Activated CD4-positive, alpha-beta memory T cell treated with anti-CD3 and anti-CD28 coated beads for 36 hours (primary cell): ENCODE results near the gene LRRC37A. TPM values are rescaled to one million over a fixed set of nuclear protein-coding genes. Genes with fewer than 3 reads are reported as not detected.
A peak's percentile ranks its signal among the peaks of the same experiment; 100 is the strongest.
"Not testable (repeated sequence)": the region's sequence is repeated elsewhere in the genome, so short reads cannot be mapped to it uniquely, and the experiment has no call there.

Experiments
- CTCF ChIA-PET: fragments of 350-600 bp; sonication (Branson Sonifier 250); formaldehyde crosslinking; loops from one replicate; lab custom pipeline; 2021; ENCODE audit warnings: antibody characterized with exemption, inconsistent platforms; lab: Charles Lee
- POLR2A ChIA-PET: fragments of 350-600 bp; sonication (Branson Sonifier 250); formaldehyde crosslinking; loops from one replicate; lab custom pipeline; 2021; ENCODE audit warnings: antibody characterized with exemption; lab: Charles Lee
- DNase-seq: peaks from one replicate; pipeline ENCODE4 v3.0.0-alpha.2; 2020
- H3K27ac Mint-ChIP-seq: one replicate; pipeline ENCODE4 v1.8.0; 2021; ENCODE audit warnings: mixed read lengths
- H3K27me3 Mint-ChIP-seq: one replicate; pipeline ENCODE4 v1.8.0; 2021; ENCODE audit warnings: mixed read lengths
- H3K36me3 Mint-ChIP-seq: one replicate; pipeline ENCODE4 v1.8.0; 2021; ENCODE audit warnings: mixed read lengths
- H3K4me1 Mint-ChIP-seq: one replicate; pipeline ENCODE4 v1.8.0; 2021; ENCODE audit warnings: low read depth, mixed read lengths
- H3K4me3 Mint-ChIP-seq: one replicate; pipeline ENCODE4 v1.8.0; 2021; ENCODE audit warnings: mild to moderate bottlenecking, mixed read lengths
- H3K9me3 Mint-ChIP-seq: one replicate; pipeline ENCODE4 v1.8.0; 2021; ENCODE audit warnings: mixed read lengths
- intact Hi-C: fragments of 100-400 bp; cut with micrococcal nuclease; formaldehyde crosslinking; loops from one replicate; pipeline ENCODE4 v1.15.1; 2023
- total RNA-seq, 2 experiments: library from RNA; stranded (reverse); gene quantifications; one replicate each; pipeline ENCODE4 v1.2.3, GENCODE V29; 2021

Gene LRRC37A
- total RNA-seq, 2 experiments from 2014 or later: 2.0 to 4.1 TPM

DNA sequence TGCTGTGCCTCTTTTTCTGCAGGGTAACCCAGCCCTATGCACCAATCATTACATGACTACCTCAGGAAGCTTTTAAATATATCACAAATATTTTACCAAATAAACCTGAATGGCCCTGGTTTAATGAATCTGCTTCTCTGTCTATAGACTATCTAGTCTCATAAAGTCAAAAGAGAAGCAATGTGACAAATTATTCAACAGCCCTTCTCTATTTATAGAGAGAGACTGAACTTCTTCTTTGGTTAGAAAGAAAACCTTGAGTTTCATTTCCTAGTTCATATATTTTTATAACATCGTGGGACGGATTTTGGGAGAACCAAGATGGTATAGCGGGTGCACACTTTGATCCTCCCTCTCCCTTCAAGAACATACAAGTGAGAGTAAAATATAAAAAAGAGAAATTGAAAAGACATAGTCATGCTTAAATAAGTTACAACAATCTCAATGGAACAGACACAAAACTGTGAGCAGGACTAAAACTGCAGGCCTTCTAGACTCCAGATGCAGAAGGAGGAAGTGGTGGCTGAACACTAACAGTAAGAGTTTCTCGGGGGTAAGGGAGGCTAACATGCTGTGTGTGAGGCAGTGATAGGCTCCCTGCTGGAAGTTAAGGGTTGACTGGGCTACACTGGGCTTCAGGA is 3.9 kb upstream of the LRRC37A start:
- H3K36me3 Mint-ChIP-seq, CTCF ChIA-PET, intact Hi-C loops, H3K27me3 Mint-ChIP-seq, H3K4me3 Mint-ChIP-seq, H3K9me3 Mint-ChIP-seq, POLR2A ChIA-PET: not testable (repeated sequence)
- Mint-ChIP-seq H3K27ac (peak overlapping the region; percentile 2), H3K4me1 (peaks cover 16% of the 10 kb centered on the region)
- peak; percentile 49 for DNase-seq

DNA sequence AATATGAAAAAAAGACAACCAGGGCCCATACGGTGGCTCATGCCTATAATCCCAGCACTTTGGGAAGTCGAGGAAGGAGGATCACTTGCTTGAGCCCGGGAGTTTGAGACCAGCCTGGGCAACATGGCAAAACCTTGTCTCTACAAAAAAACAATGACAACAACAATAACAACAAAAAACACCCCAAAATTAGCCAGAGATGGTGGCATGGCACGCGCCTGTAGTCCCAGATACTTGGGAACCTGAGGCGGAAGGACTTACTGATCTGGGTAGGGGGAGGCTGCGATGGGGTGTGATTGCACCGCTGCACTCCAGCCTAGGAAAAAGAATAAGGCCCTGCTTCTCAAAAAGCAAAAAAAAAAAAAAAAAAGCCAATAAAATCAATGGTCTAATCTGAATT is 3.3 kb upstream of the LRRC37A start:
- CTCF ChIA-PET, H3K4me3 Mint-ChIP-seq, H3K36me3 Mint-ChIP-seq, POLR2A ChIA-PET, intact Hi-C loops, H3K27me3 Mint-ChIP-seq, H3K9me3 Mint-ChIP-seq, DNase-seq: not testable (repeated sequence)
- Mint-ChIP-seq H3K27ac (peak overlapping the region; percentile 2), H3K4me1 (peaks cover 15% of the 10 kb centered on the region)

DNA sequence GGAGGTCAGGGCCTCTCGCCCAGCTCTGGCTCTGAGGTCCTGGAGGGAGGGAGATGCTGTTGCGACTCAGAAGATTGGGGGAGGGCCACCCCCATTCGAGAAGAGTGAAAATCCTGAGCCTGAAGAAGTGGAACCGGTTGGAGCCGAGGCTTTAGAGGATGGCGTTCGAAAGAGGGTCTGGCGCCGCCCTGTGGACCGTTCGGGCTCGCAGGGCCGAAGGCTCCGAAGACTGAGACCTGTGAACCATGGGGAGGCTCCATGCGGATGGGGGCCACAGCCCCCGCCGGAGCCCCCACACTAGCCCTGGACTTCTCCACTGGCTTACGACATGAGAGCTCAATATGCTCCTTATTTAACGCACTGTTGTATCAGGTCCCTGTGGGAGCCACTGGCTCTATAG is 46.3 kb downstream of the LRRC37A start:
- H3K27ac Mint-ChIP-seq, H3K27me3 Mint-ChIP-seq, H3K9me3 Mint-ChIP-seq, intact Hi-C loops, H3K36me3 Mint-ChIP-seq, CTCF ChIA-PET, H3K4me1 Mint-ChIP-seq, H3K4me3 Mint-ChIP-seq, POLR2A ChIA-PET, DNase-seq: not testable (repeated sequence)

DNA sequence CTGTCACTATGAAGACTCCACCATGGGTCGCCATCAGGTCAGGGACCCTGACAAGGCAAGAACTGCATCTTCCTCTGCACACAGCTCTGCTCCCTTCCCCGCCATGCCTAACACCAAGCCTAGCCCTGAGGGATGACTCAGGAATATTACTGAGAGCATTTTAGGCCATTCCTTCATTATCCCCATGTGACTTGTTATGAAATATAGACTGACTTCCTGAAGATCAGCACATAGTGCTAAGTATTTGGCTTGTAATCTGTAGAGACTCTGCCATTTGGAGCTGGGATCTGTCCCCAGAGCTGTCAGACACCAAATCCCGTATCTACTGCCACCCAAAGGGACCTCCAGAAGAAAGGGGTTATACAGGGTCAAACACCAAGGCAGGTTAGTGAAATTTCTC is 47.2 kb downstream of the LRRC37A start:
- H3K27me3 Mint-ChIP-seq, DNase-seq, POLR2A ChIA-PET, H3K27ac Mint-ChIP-seq, H3K9me3 Mint-ChIP-seq, H3K4me1 Mint-ChIP-seq, H3K4me3 Mint-ChIP-seq, intact Hi-C loops, CTCF ChIA-PET, H3K36me3 Mint-ChIP-seq: not testable (repeated sequence)

DNA sequence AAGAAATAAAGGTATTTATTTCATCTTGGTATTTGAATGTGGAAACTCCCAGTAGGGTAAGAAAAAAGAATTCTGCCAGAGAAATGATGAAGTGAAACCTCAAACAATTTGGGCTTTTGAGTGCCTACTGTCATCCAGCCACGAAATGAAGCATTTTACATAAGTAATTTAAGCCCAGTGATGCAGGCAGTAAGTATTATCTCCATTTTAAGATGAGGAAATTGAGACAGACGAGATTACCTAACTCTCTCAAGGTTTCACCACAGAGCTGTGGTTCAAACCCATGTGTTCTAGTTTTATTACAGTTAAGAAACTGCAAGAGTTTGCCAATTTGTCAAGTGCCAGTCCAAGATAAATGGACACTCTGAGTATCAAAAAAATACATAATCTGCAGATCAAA is 53.4 kb downstream of the LRRC37A start:
- POLR2A ChIA-PET, H3K36me3 Mint-ChIP-seq, H3K4me1 Mint-ChIP-seq, H3K4me3 Mint-ChIP-seq, H3K9me3 Mint-ChIP-seq, H3K27ac Mint-ChIP-seq, DNase-seq, CTCF ChIA-PET, H3K27me3 Mint-ChIP-seq, intact Hi-C loops: not testable (repeated sequence)

DNA sequence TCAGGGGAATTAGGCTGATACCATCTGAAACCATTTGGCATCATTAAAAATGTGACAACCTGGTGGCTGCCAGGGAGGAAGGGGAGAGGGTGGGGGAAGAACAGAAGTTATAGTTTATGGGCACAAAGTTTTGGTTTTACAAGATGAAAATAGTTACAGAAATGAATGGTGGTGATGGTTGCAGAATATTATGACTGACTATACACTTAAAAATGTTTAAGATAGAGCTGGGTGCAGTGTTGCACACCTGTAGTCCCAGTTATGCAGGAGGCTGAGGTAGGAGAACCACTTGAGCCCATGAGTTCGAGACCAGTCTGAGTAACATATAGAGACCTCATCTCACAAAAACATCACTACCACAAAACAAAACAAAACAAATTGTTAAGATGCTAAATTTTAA is 54.1 kb downstream of the LRRC37A start:
- H3K9me3 Mint-ChIP-seq, DNase-seq, H3K4me3 Mint-ChIP-seq, H3K27ac Mint-ChIP-seq, H3K27me3 Mint-ChIP-seq, intact Hi-C loops, CTCF ChIA-PET, H3K36me3 Mint-ChIP-seq, H3K4me1 Mint-ChIP-seq, POLR2A ChIA-PET: not testable (repeated sequence)

DNA sequence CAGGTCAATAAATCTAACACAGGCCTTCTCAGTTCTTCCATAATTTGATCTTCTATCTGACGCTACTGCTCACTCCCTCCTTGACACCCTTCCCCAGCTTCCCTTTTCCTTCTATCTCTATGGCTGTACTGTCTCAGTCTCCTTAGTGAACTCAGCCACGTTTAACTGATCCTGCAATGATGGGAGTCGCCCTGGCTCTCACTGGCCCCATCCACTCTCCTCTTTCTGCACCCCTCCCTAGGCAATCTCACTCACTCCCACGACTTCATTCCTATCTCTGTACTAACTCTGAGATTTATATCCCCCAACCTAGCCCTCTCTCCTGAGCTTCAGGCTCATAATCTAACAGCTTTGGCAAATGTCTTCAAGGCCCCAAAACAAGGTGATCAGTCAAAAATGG is 58.9 kb downstream of the LRRC37A start:
- CTCF ChIA-PET, intact Hi-C loops, H3K4me3 Mint-ChIP-seq, H3K27ac Mint-ChIP-seq, POLR2A ChIA-PET, H3K36me3 Mint-ChIP-seq, H3K4me1 Mint-ChIP-seq, H3K27me3 Mint-ChIP-seq, DNase-seq, H3K9me3 Mint-ChIP-seq: not testable (repeated sequence)

DNA sequence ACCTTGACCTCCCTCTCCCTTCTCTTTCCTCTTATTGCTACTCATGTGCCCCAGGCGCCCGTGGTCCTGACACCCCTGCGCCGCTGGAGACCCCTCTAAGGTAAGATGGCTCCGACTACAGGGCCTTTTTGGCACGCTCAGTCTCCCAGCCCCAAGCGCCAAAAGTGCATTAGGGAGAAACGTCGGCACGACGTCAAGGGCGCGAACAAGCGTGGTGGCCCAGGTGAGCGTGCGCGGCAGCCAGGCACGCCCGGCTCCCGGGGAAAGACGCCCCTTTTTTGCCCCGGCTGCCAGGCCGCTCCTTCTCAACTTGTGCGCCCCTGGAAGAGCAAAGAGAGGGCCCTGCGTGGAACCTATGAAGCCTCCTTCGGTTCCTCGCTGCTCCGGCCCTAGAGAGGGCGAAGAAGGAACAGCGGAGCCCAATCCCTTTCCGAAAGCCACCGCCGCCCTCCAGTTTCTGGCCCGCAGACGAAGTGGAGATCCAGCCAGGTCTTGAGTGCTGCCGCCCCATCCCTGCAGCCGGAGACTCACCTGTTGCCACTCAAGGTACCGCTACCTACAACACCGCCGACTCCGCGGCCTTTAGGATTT is 66.3 kb downstream of the LRRC37A start:
- H3K27ac Mint-ChIP-seq, intact Hi-C loops, H3K27me3 Mint-ChIP-seq, CTCF ChIA-PET, H3K4me1 Mint-ChIP-seq, H3K4me3 Mint-ChIP-seq, H3K36me3 Mint-ChIP-seq, DNase-seq, POLR2A ChIA-PET, H3K9me3 Mint-ChIP-seq: not testable (repeated sequence)

DNA sequence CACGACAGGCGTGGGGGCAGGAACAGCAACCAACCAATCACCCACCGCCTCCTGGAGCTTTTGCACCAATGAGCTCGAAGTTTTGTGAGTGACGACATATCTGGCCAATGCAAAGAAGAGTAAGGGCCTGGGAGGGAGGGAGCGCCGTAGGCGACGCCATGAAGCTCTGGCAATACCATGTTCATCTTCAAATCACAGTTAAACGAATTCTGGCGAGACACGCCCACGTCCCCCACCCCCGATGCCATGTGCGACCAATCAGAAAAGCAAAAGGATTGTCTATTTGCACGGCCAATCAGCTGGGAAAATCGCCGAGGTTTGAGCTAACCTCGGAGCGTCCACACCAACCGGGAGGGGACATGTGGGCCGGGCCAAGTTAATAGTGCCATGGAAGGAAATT is 66.8 kb downstream of the LRRC37A start, which contains the start of gene ARL17B:
Gene ARL17B (minus strand): TSS at position 12 of the 400 bp plus-strand sequence. CDS start 3,369 bp downstream, outside the sequence.
- H3K27me3 Mint-ChIP-seq, H3K4me3 Mint-ChIP-seq, H3K27ac Mint-ChIP-seq, H3K9me3 Mint-ChIP-seq, intact Hi-C loops, H3K36me3 Mint-ChIP-seq, POLR2A ChIA-PET, CTCF ChIA-PET, H3K4me1 Mint-ChIP-seq: not testable (repeated sequence)
- DNase-seq: peak; percentile 98

DNA sequence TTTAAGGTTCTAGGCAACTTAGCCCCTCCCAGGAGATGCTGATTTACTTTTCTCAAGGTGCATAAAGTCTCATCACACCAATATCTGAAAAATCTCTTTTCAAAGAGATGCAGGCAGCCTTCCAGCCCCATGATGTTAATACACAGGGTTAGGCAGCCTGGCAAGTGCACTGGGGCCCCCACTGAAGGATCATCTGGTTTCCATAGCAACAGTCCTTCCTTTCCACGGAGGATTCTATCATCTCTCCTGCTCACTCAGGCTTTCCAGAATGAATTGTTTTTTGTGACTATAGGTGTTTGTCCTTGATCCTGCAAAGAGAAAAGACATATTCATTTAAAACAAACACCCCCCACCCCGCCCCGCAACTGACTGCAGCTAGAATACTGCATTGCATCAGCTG is 72.6 kb downstream of the LRRC37A start:
- DNase-seq, H3K27ac Mint-ChIP-seq, H3K36me3 Mint-ChIP-seq, POLR2A ChIA-PET, H3K4me1 Mint-ChIP-seq, CTCF ChIA-PET, H3K9me3 Mint-ChIP-seq, H3K27me3 Mint-ChIP-seq, H3K4me3 Mint-ChIP-seq, intact Hi-C loops: not testable (repeated sequence)

DNA sequence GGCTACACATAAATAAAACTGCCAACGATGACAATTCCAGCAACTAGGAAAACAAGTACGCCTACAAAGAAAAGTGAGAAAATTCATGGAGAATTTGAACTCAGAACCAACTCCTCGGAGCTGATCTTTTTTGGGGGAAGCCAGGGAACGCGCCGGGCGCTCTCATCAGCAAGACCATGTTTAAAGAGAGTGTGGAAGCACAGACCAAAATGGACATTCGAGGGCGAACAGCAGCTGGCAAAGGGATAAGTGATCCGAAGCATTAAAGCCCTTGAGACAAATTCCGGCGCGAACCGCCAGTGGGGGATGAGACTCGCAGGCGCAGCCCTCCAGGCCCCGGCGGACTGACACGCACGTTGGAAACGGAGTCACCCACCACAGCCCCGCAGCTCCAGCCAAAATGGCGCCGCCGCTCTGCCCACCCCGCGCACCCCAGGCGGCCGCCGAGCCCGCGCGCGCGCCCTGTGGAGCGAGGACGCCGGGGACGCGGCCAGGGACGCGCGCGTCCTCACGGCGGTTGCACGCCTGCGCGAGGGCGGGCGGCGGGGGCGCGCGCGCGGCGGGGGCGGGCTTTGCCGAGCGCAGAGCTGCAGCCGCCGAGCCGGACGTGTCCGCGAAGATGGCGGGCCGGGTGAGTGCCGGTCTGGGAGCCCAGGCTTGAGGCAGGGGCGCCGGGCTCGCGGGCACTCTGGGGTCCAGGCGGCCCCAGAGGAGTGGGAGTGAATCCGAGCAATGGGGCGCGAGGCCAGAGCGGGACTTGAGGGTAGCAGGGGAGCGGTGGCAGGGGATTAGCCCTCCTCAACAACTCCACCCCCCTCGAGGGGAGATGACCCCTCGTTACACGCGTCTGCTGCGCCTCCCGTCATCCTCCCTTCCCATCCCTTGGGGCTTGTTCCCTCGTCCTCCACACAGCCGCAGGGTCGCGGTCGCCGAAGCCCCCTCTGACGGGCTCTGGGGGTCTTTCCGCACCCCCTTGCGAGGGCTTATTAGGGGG is 77.6 kb downstream of the LRRC37A start:
- H3K9me3 Mint-ChIP-seq, CTCF ChIA-PET, H3K36me3 Mint-ChIP-seq, intact Hi-C loops, DNase-seq, H3K4me1 Mint-ChIP-seq, H3K4me3 Mint-ChIP-seq, POLR2A ChIA-PET, H3K27me3 Mint-ChIP-seq, H3K27ac Mint-ChIP-seq: not testable (repeated sequence)

DNA sequence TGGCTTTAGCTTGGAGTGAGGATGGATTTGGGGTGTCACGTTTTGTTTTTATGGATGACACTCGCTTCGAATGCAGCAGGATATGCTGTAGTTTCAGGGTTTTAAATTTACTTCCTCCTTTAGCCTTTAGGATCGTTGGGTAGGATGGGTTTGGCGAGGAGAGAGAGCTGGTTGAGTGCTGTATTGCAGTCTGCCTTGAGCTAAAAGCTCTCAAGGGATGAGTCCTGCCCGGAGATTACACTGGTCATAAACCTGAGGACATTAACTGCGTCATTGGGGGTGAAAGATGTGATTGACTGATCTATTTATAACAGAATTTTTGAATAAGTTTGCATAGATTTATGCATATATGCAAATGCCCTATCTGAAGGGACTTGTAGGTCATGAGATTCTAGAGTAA is 78.5 kb downstream of the LRRC37A start:
- DNase-seq, POLR2A ChIA-PET, H3K9me3 Mint-ChIP-seq, H3K4me1 Mint-ChIP-seq, H3K36me3 Mint-ChIP-seq, H3K27me3 Mint-ChIP-seq, H3K4me3 Mint-ChIP-seq, H3K27ac Mint-ChIP-seq, intact Hi-C loops, CTCF ChIA-PET: not testable (repeated sequence)
